SJSA1 (cell line): ENCODE data around the gene ATF6. TPM values are rescaled to one million over a fixed set of nuclear protein-coding genes. Genes with fewer than 3 reads are reported as not detected.
A peak's percentile ranks its signal among the peaks of the same experiment; 100 is the strongest.

Experiments
- DNase-seq, 2 experiments: peaks; one replicate each; pipeline ENCODE4 v3.0.0-alpha.2; 2015 to 2020; ENCODE audit warnings: low spot score in 2 of 2, low read depth in 1 of 2
- H3K27ac ChIP-seq: fragments of 250-450 bp; sonication (Bioruptor Pico); 2 replicates; pipeline ENCODE4 v1.5.1; 2020; ENCODE audit warnings: mild to moderate bottlenecking, moderate library complexity
- H3K27me3 ChIP-seq: fragments of 250-450 bp; sonication (Bioruptor Pico); replicated peaks from 2 replicates; pipeline ENCODE4 v1.5.1; 2020; ENCODE audit warnings: mild to moderate bottlenecking, moderate library complexity
- H3K36me3 ChIP-seq: fragments of 250-450 bp; sonication (Bioruptor Pico); 2 replicates; pipeline ENCODE4 v1.5.1; 2020; ENCODE audit warnings: mild to moderate bottlenecking
- H3K4me1 ChIP-seq: fragments of 250-450 bp; sonication (Bioruptor Pico); replicated peaks from 2 replicates; pipeline ENCODE4 v1.6.1; 2021; ENCODE audit warnings: mild to moderate bottlenecking
- H3K4me3 ChIP-seq: fragments of 250-450 bp; sonication (Bioruptor Pico); 2 replicates; pipeline ENCODE4 v1.5.1; 2020; ENCODE audit warnings: mild to moderate bottlenecking
- H3K9me3 ChIP-seq: fragments of 250-450 bp; sonication (Bioruptor Pico); replicated peaks from 2 replicates; pipeline ENCODE4 v1.5.1; 2020; ENCODE audit warnings: mild to moderate bottlenecking
- total RNA-seq: library from RNA; depleted of rRNA; stranded (reverse); fragments of >200 nt; shearing (Covaris generic); gene quantifications from 2 replicates; pipeline ENCODE4 v1.2.3, GENCODE V29; 2014

Gene ATF6
- total RNA-seq, 1 experiment from 2014 or later = 30.6 TPM

- no peak for DNase-seq
- no peak overlapping the region for H3K4me3 ChIP-seq
- no peaks in the 10 kb centered on the region for H3K9me3 ChIP-seq
- 0 out of 2 replicates have a peak, but pooled peaks cover 7% of the 10 kb centered on the region for H3K36me3 ChIP-seq
- H3K27ac ChIP-seq = no peak overlapping the region
- H3K27me3 ChIP-seq = no peaks in the 10 kb centered on the region
- H3K4me1 ChIP-seq = peaks cover 30% of the 10 kb centered on the region
Observed at GRCh38 chr1:161914595-161914994, 148.5 kb downstream of the ATF6 start.

GRCh38 chr1:161915051-161915503, 149.0 kb downstream of the ATF6 start:
- peaks cover 28% of the 10 kb centered on the region for H3K4me1 ChIP-seq
- no peak for DNase-seq
- no peaks in the 10 kb centered on the region for H3K27me3 ChIP-seq
- H3K36me3 ChIP-seq = 0 out of 2 replicates have a peak, but pooled peaks cover 7% of the 10 kb centered on the region
- no peak overlapping the region for H3K27ac ChIP-seq
- no peaks in the 10 kb centered on the region for H3K9me3 ChIP-seq
- no peak overlapping the region for H3K4me3 ChIP-seq

DNA sequence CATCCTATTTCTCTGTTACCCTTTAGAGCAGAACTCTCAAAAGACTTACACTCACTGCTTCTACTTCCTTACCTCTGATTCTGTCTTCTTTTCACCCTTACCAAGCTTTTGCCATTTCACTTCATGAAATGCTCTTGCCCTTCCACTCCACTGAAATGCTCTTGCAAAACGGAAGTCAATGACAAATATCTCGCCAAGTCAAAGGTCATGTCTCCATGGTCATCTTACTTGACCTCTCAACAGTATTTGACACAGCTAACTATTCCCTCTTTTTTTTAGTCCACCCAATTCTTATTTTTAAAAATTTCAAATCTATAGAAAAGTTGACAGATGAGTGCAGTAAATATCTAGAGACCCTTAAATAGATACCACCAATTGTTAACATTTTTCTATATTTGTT, 149.9 kb downstream of the ATF6 start:
- H3K9me3 ChIP-seq = no peaks in the 10 kb centered on the region
- H3K4me1 ChIP-seq = peaks cover 27% of the 10 kb centered on the region
- H3K27me3 ChIP-seq = no peaks in the 10 kb centered on the region
- H3K36me3 ChIP-seq = 0 out of 2 replicates have a peak, but pooled peaks cover 7% of the 10 kb centered on the region
- H3K4me3 ChIP-seq = no peak overlapping the region
- no peak for DNase-seq
- no peak overlapping the region for H3K27ac ChIP-seq

- Histone ChIP-seq H3K36me3 (0 out of 2 replicates have a peak, but pooled peaks cover 3% of the 10 kb centered on the region), H3K4me3 (no peak overlapping the region), H3K27ac (0 out of 2 replicates have a peak overlapping the region, but pooled peaks have one; percentile 11), H3K4me1 (peaks cover 38% of the 10 kb centered on the region), H3K9me3 (no peaks in the 10 kb centered on the region), H3K27me3 (no peaks in the 10 kb centered on the region)
- DNase-seq = no peak
Observed at GRCh38 chr1:161919229-161919628, 153.1 kb downstream of the ATF6 start.

DNA sequence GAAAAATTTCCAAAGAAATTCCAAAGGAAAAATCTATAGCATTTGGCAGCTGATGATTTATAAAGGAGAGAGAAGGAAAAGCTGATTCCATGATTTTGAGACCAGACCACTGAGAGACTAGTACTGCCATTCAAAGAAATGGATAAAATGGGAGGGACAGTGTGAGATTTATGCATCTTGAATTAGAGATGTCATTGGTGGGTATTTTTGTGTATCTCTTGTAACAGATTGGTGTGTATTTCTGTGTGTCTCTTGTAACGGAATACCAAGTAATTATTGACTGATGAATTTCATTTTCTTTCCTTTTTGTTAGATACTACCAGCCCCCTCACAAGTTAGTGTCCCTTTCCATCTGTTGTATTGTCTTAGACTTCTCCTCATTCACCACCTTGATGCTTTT, 155.4 kb downstream of the ATF6 start:
- H3K9me3 ChIP-seq = no peaks in the 10 kb centered on the region
- H3K27me3 ChIP-seq = no peaks in the 10 kb centered on the region
- no peak overlapping the region for H3K4me3 ChIP-seq
- DNase-seq = no peak
- H3K27ac ChIP-seq = peak overlapping the region; percentile 89
- H3K36me3 ChIP-seq = no peaks in the 10 kb centered on the region
- peaks cover 38% of the 10 kb centered on the region for H3K4me1 ChIP-seq

DNA sequence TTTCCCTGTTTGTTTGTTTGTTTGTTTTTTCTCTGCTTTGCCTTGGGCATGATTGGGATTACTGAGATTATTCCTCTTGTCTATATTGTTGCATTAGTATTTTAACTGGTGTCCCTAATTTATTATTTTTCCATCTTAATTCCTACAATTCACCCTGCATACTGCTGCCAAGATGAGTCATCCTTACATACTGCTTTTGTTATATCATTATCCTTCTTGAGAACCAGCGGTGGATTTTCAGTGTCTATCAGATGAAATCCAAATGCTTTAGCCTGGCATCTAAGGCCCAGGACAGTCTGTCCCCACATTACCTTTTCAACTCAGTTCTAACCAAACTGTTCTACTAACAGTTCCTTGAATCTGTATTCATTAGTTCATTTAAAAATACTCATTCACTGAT, 155.9 kb downstream of the ATF6 start:
- Histone ChIP-seq H3K4me1 (peaks cover 38% of the 10 kb centered on the region), H3K27ac (peak overlapping the region; percentile 89), H3K27me3 (no peaks in the 10 kb centered on the region), H3K9me3 (no peaks in the 10 kb centered on the region), H3K4me3 (no peak overlapping the region), H3K36me3 (no peaks in the 10 kb centered on the region)
- peak in 1 of 2 experiments; percentile 53 for DNase-seq

DNA sequence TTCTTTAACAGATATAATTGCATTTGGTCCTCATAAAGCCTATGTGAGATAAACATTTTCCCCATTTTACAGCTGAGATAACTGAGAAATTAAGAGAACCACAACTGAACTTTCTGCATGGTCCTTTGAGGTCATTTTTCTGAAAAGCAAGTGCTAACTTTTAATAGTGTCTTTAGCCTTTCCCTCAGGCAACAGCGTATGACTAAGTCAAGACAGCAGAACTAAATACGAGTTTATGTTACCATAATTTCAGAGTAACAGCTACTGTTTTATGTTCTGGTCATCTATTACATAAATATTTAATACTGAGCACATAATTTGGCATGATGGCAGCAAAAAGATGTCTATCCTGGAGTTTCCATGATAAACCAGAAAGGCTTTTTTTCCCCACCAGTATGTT, 161.9 kb downstream of the ATF6 start:
- Histone ChIP-seq H3K4me3 (no peak overlapping the region), H3K36me3 (no peaks in the 10 kb centered on the region), H3K27ac (no peak overlapping the region), H3K27me3 (no peaks in the 10 kb centered on the region), H3K4me1 (peaks cover 11% of the 10 kb centered on the region), H3K9me3 (no peaks in the 10 kb centered on the region)
- DNase-seq = no peak

- H3K27ac ChIP-seq = no peak overlapping the region
- H3K4me1 ChIP-seq = peaks cover 11% of the 10 kb centered on the region
- no peaks in the 10 kb centered on the region for H3K9me3 ChIP-seq
- no peak for DNase-seq
- no peak overlapping the region for H3K4me3 ChIP-seq
- no peaks in the 10 kb centered on the region for H3K27me3 ChIP-seq
- no peaks in the 10 kb centered on the region for H3K36me3 ChIP-seq
Observed at GRCh38 chr1:161929137-161929536, 163.0 kb downstream of the ATF6 start.

DNA sequence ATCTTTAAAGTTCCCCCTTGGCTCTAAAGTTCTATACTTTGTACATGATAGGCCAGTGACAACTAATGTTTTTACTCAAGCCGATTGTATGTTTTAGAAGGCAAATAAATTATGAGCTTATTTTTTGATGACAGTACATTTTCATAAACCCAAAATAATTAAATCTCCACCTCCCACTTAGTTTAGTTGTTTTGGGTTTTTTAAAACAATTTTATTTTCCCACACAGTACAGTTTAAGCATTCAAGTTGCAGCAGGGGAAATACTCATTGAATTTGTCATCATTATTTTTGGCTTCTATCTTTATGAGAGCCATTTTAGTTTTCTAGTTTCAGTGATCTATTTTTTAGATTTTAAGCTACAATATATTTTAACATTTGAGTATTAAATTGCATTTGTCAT, 163.9 kb downstream of the ATF6 start:
- H3K9me3 ChIP-seq = no peaks in the 10 kb centered on the region
- H3K4me1 ChIP-seq = peaks cover 11% of the 10 kb centered on the region
- H3K4me3 ChIP-seq = no peak overlapping the region
- no peaks in the 10 kb centered on the region for H3K36me3 ChIP-seq
- H3K27ac ChIP-seq = peak overlapping the region; percentile 14
- H3K27me3 ChIP-seq = no peaks in the 10 kb centered on the region
- no peak for DNase-seq

DNA sequence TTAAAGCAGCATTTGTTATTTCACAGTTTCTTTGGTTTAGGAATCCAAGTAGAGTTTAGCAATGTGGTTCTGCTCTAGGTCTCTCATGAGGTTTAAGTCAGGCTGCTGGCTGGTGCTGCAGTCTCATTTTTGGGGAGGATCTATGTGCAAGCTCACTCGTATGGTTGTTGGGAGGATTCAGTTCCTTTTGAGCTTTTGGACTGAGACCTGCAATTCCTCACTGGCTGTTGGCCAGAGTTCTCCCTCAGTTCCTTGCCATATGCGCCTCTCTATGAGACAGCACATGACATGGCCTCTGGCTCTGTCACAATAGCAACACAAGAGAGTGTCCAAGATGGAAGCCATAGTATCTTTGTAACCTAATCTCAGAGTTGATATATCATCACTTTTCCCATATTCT, 166.5 kb downstream of the ATF6 start:
- DNase-seq = no peak

DNA sequence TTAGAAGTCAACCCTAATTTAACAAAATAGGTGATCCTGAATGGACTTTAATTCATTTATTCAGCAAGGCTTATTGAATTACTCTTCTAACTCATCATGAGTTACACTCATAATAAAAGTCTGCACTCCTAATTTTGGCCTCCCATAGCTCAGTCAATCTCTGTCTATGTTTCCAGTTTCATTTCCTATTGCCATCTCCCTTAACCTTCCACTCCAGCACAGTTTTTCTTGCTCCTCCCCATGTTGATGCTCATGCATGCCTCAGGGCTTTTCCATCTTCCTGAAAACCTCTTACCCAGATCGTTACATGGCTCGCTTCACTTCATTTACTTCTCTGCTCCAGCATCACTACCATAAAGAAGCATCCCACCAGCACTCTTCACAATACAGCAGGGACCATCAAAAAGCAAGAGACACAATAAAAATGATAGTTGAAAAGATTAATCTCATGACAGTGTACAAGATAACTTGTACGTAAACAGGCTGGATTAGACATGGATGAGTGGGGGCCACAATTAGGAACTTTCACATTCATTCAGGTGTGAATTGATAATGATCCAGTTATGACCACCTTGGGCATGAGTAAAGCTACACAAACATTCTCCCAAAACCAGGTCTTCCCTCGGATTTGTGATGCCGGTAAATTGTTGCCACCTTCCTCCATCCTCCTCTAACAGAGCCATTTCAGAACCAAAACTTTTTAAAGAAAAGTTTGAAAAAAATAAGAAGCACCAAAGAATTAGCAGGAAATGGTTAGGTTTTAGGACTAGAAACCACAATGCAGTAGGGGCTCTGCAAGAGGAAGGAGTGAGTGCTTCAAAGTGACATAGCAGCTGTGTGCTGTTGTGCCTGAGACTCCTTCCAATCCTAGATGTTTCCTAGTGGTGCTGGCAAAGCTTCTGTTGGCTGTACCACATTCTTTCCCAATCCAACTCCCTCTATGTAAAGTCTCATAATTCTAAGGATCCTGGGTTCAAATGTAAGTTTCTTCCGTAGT, 167.8 kb downstream of the ATF6 start:
- H3K4me1 ChIP-seq = peaks cover 11% of the 10 kb centered on the region
- H3K36me3 ChIP-seq = 0 out of 2 replicates have a peak, but pooled peaks cover 4% of the 10 kb centered on the region
- no peaks in the 10 kb centered on the region for H3K9me3 ChIP-seq
- no peaks in the 10 kb centered on the region for H3K27me3 ChIP-seq
- no peak overlapping the region for H3K27ac ChIP-seq
- no peak for DNase-seq
- no peak overlapping the region for H3K4me3 ChIP-seq

More for the DNA sequence above, 166.5 kb downstream of the ATF6 start:
- no peaks in the 10 kb centered on the region for H3K27me3 ChIP-seq
- H3K9me3 ChIP-seq = no peaks in the 10 kb centered on the region
- peaks cover 11% of the 10 kb centered on the region for H3K4me1 ChIP-seq
- H3K27ac ChIP-seq = no peak overlapping the region
- 0 out of 2 replicates have a peak, but pooled peaks cover 4% of the 10 kb centered on the region for H3K36me3 ChIP-seq
- no peak overlapping the region for H3K4me3 ChIP-seq

DNA sequence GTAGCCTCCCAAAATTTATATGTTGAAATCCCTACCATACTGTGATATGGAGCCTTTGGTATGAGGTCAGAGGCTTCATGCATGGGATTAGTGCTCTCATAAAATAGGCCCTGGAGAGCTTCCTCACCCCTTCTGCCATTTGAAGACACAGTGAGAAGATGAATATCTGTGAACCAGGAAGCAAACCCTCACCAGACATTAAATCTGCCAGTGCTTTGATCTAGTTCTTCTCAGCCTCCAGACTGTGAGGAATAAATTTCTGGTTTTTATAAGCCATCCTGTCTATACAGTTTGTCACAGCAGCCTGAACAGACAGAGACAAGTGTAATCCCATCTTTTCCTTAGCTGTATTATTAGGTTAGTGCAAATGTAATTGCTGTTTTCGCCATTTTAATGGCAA, 169.1 kb downstream of the ATF6 start:
- Histone ChIP-seq H3K4me3 (no peak overlapping the region), H3K9me3 (no peaks in the 10 kb centered on the region), H3K36me3 (0 out of 2 replicates have a peak, but pooled peaks cover 4% of the 10 kb centered on the region), H3K4me1 (peaks cover under 1% of the 10 kb centered on the region; the same call in 1 of the 2 replicates), H3K27me3 (no peaks in the 10 kb centered on the region), H3K27ac (no peak overlapping the region)
- DNase-seq = no peak

DNA sequence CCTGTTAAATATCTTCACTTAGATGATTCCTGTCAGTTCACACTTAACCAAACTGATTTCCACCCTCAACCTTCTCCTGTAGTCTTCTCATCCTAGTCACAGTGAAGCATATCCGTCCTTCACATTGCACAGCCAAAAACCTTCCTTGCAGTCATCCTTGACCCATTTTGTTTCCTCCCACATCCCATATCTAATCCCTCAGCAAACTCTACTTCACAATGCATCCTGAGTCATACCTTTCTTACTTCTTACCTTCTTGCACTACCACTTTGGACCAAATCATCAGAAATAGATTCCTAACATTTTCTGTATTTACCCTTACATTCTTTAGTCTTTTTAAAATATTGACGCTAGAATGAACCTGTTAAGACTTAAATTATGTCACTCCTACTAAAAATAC, 170.7 kb downstream of the ATF6 start:
- DNase-seq = no peak
- H3K9me3 ChIP-seq = no peaks in the 10 kb centered on the region
- 0 out of 2 replicates have a peak, but pooled peaks cover 4% of the 10 kb centered on the region for H3K36me3 ChIP-seq
- no peak overlapping the region for H3K27ac ChIP-seq
- H3K4me3 ChIP-seq = no peak overlapping the region
- peaks cover 8% of the 10 kb centered on the region for H3K4me1 ChIP-seq
- H3K27me3 ChIP-seq = no peaks in the 10 kb centered on the region
